ENCODE results near the gene YEATS4.

Gene YEATS4

GRCh38 chr12:69355363-69356028, 4.0 kb upstream of the YEATS4 start:
- TF ChIP-seq CTCF (IDR thresholded peaks at IDR 0.05; ENCODE audit: insufficient read depth, low read length, poor library complexity, severe bottlenecking) = no peak
- no peak for DNase-seq (ENCODE audit: extremely low read depth, insufficient read length)
- no peaks in the 10 kb centered on the region for H3K27me3 ChIP-seq (replicated peaks; ENCODE audit: control insufficient read depth, insufficient read depth, low read length)
- H3K4me3 ChIP-seq (replicated peaks; ENCODE audit: low read depth, low read length) = no peak overlapping the region
- no peaks in the 10 kb centered on the region for H3K36me3 ChIP-seq (ENCODE audit: control insufficient read depth, insufficient read depth, low read length)

GRCh38 chr12:69360348-69360672, 767 bp downstream of the YEATS4 start:
- Histone ChIP-seq H3K27me3 (replicated peaks; ENCODE audit: control insufficient read depth, insufficient read depth, low read length) (no peaks in the 10 kb centered on the region), H3K36me3 (ENCODE audit: control insufficient read depth, insufficient read depth, low read length) (no peaks in the 10 kb centered on the region), H3K4me3 (replicated peaks; ENCODE audit: low read depth, low read length) (peak overlapping the region; percentile 90)
- no peak for TF ChIP-seq CTCF (IDR thresholded peaks at IDR 0.05; ENCODE audit: insufficient read depth, low read length, poor library complexity, severe bottlenecking)
- DNase-seq (ENCODE audit: extremely low read depth, insufficient read length) = no peak

- Histone ChIP-seq H3K4me3 (replicated peaks; ENCODE audit: low read depth, low read length) (no peak overlapping the region), H3K36me3 (ENCODE audit: control insufficient read depth, insufficient read depth, low read length) (peaks cover 2% of the 10 kb centered on the region), H3K27me3 (replicated peaks; ENCODE audit: control insufficient read depth, insufficient read depth, low read length) (no peaks in the 10 kb centered on the region)
- no peak for TF ChIP-seq CTCF (IDR thresholded peaks at IDR 0.05; ENCODE audit: insufficient read depth, low read length, poor library complexity, severe bottlenecking)
- no peak for DNase-seq (ENCODE audit: extremely low read depth, insufficient read length)
These were observed 7.3 kb downstream of the YEATS4 start for GRCh38 chr12:69366796-69367195.

GRCh38 chr12:69368171-69368570, 8.6 kb downstream of the YEATS4 start:
- H3K4me3 ChIP-seq (replicated peaks; ENCODE audit: low read depth, low read length) = no peak overlapping the region
- H3K36me3 ChIP-seq (ENCODE audit: control insufficient read depth, insufficient read depth, low read length) = peaks cover 4% of the 10 kb centered on the region
- TF ChIP-seq CTCF (IDR thresholded peaks at IDR 0.05; ENCODE audit: insufficient read depth, low read length, poor library complexity, severe bottlenecking) = no peak
- H3K27me3 ChIP-seq (replicated peaks; ENCODE audit: control insufficient read depth, insufficient read depth, low read length) = no peaks in the 10 kb centered on the region
- no peak for DNase-seq (ENCODE audit: extremely low read depth, insufficient read length)

- no peak for DNase-seq (ENCODE audit: extremely low read depth, insufficient read length)
- Histone ChIP-seq H3K4me3 (replicated peaks; ENCODE audit: low read depth, low read length) (no peak overlapping the region), H3K27me3 (replicated peaks; ENCODE audit: control insufficient read depth, insufficient read depth, low read length) (no peaks in the 10 kb centered on the region), H3K36me3 (ENCODE audit: control insufficient read depth, insufficient read depth, low read length) (no peaks in the 10 kb centered on the region; the same call in none of the 2 replicates)
- no peak for TF ChIP-seq CTCF (IDR thresholded peaks at IDR 0.05; ENCODE audit: insufficient read depth, low read length, poor library complexity, severe bottlenecking)
These were observed 23.5 kb downstream of the YEATS4 start for GRCh38 chr12:69383074-69383473.

- DNase-seq (ENCODE audit: extremely low read depth, insufficient read length) = no peak
- no peak overlapping the region for H3K4me3 ChIP-seq (replicated peaks; ENCODE audit: low read depth, low read length)
- H3K27me3 ChIP-seq (replicated peaks; ENCODE audit: control insufficient read depth, insufficient read depth, low read length) = no peaks in the 10 kb centered on the region
- H3K36me3 ChIP-seq (ENCODE audit: control insufficient read depth, insufficient read depth, low read length) = no peaks in the 10 kb centered on the region; the same call in none of the 2 replicates
- TF ChIP-seq CTCF (IDR thresholded peaks at IDR 0.05; ENCODE audit: insufficient read depth, low read length, poor library complexity, severe bottlenecking) = no peak
These were observed 25.5 kb downstream of the YEATS4 start for GRCh38 chr12:69385038-69385437.

Measured in GM06990 (cell line).